Subcutaneous abdominal adipose tissue (tissue), 5 donors: ENCODE data around the gene MCM7.
"Not testable (repeated sequence)": the region's sequence is repeated elsewhere in the genome, so short reads cannot be mapped to it uniquely, and the experiment has no call there.

Source experiments
- H3K27ac ChIP-seq: one replicate; pipeline ENCODE4 v1.7.0; 2013; ENCODE audit warnings: low read depth, mild to moderate bottlenecking, inconsistent platforms, low read length, moderate library complexity
- H3K27me3 ChIP-seq, 5 donors: one replicate each; pipeline ENCODE4 v1.7.0; 2013; ENCODE audit warnings: low read length in 5 of 5, inconsistent platforms in 1 of 5; ENCODE audit not compliant: control insufficient read depth in 5 of 5, insufficient read depth in 4 of 5
- H3K36me3 ChIP-seq, 5 donors: one replicate each; pipeline ENCODE4 v1.7.0; 2013; ENCODE audit warnings: low read length in 5 of 5; ENCODE audit not compliant: control insufficient read depth in 5 of 5, insufficient read depth in 5 of 5
- H3K4me1 ChIP-seq, 5 donors: one replicate each; pipeline ENCODE4 v1.7.0; 2013; ENCODE audit warnings: low read length in 5 of 5, mild to moderate bottlenecking in 3 of 5, moderate library complexity in 1 of 5; ENCODE audit not compliant: control insufficient read depth in 5 of 5, insufficient read depth in 5 of 5
- H3K4me3 ChIP-seq, 5 donors: one replicate each; pipeline ENCODE4 v1.7.0; 2013; ENCODE audit warnings: low read length in 5 of 5, low read depth in 1 of 5
- H3K9ac ChIP-seq, 5 donors: one replicate each; pipeline ENCODE4 v1.7.0; 2013; ENCODE audit warnings: low read length in 5 of 5, mild to moderate bottlenecking in 4 of 5, moderate library complexity in 3 of 5
- H3K9me3 ChIP-seq, 5 donors: one replicate each; pipeline ENCODE4 v1.7.0; 2013; ENCODE audit warnings: low read length in 5 of 5; ENCODE audit not compliant: control insufficient read depth in 5 of 5
- donor health status: healthy.
- donor health status: healthy.
- donor health status: healthy.
- donor health status: healthy.
- donor health status: healthy.

MCM7 gene

GRCh38 chr7:100132126-100132525 is 30.9 kb upstream of the MCM7 start:
- Histone ChIP-seq H3K9ac (no peak overlapping the region), H3K4me3 (no peak overlapping the region), H3K9me3 (no peaks in the 10 kb centered on the region), H3K27me3 (peaks cover 0 to 6% (median 0%) of the 10 kb centered on the region in 5 donors), H3K4me1 (peaks cover 2 to 19% (median 17%) of the 10 kb centered on the region in 5 donors), H3K27ac (no peak overlapping the region), H3K36me3 (no peaks in the 10 kb centered on the region)

GRCh38 chr7:100130608-100131453 is 29.6 kb upstream of the MCM7 start:
- H3K9ac ChIP-seq, result no peak overlapping the region
- H3K27ac ChIP-seq, result no peak overlapping the region
- H3K9me3 ChIP-seq, result no peaks in the 10 kb centered on the region
- peaks cover 0 to 6% (median 0%) of the 10 kb centered on the region in 5 donors for H3K27me3 ChIP-seq
- H3K36me3 ChIP-seq, result no peaks in the 10 kb centered on the region
- no peak overlapping the region for H3K4me3 ChIP-seq
- H3K4me1 ChIP-seq, result peaks cover 2 to 27% (median 24%) of the 10 kb centered on the region in 5 donors

- not testable (repeated sequence) for H3K36me3 ChIP-seq, H3K27ac ChIP-seq, H3K9ac ChIP-seq, H3K4me3 ChIP-seq, H3K9me3 ChIP-seq, H3K27me3 ChIP-seq
- peaks cover 2 to 32% (median 24%) of the 10 kb centered on the region in 5 donors for H3K4me1 ChIP-seq
These were observed 29.0 kb upstream of the MCM7 start for GRCh38 chr7:100130220-100130607.

- Histone ChIP-seq H3K9ac (peak overlapping the region in 1 of 5 donors; percentile 92), H3K4me1 (peaks cover 2 to 41% (median 29%) of the 10 kb centered on the region in 5 donors), H3K36me3 (peaks cover 0 to 5% (median 0%) of the 10 kb centered on the region in 5 donors), H3K4me3 (no peak overlapping the region), H3K9me3 (no peaks in the 10 kb centered on the region), H3K27me3 (peaks cover 0 to 4% (median 0%) of the 10 kb centered on the region in 5 donors), H3K27ac (no peak overlapping the region)
These were observed 27.4 kb upstream of the MCM7 start for GRCh38 chr7:100128637-100128963.

GRCh38 chr7:100127866-100128636 is 26.9 kb upstream of the MCM7 start:
- H3K27me3 ChIP-seq, result peaks cover 0 to 4% (median 0%) of the 10 kb centered on the region in 5 donors
- H3K4me3 ChIP-seq, result peak overlapping the region; percentile 66 to 96 (median 89)
- H3K4me1 ChIP-seq, result peaks cover 2 to 41% (median 29%) of the 10 kb centered on the region in 5 donors
- peak overlapping the region in 4 of 5 donors; percentile 87 to 94 (median 92) for H3K9ac ChIP-seq
- no peaks in the 10 kb centered on the region for H3K9me3 ChIP-seq
- peak overlapping the region; percentile 81 for H3K27ac ChIP-seq
- peaks cover 0 to 5% (median 0%) of the 10 kb centered on the region in 5 donors for H3K36me3 ChIP-seq

- Histone ChIP-seq H3K9ac (peak within 1 kb of the TSS; percentile 30 to 94 (median 91)), H3K36me3 (peaks cover 0 to 5% (median 3%) of the 10 kb centered on the region in 5 donors), H3K27me3 (no peaks in the 10 kb centered on the region), H3K27ac (peak within 1 kb of the TSS; percentile 81), H3K4me1 (peaks cover 2 to 41% (median 29%) of the 10 kb centered on the region in 5 donors), H3K4me3 (peak within 1 kb of the TSS; percentile 81 to 96 (median 92)), H3K9me3 (no peaks in the 10 kb centered on the region)
These were observed 26.0 kb upstream of the MCM7 start, which contains the start of gene MBLAC1 for GRCh38 chr7:100126931-100127865. MBLAC1 (plus strand) TSS chr7:100126967; CDS start chr7:100127396, 429 bp downstream.

GRCh38 chr7:100126239-100126930 is 25.2 kb upstream of the MCM7 start:
- Histone ChIP-seq H3K4me3 (peak overlapping the region; percentile 81 to 96 (median 92)), H3K27me3 (no peaks in the 10 kb centered on the region), H3K9ac (peak overlapping the region; percentile 30 to 94 (median 91)), H3K36me3 (peaks cover 0 to 5% (median 3%) of the 10 kb centered on the region in 5 donors), H3K9me3 (no peaks in the 10 kb centered on the region), H3K27ac (peak overlapping the region; percentile 81), H3K4me1 (peaks cover 2 to 41% (median 29%) of the 10 kb centered on the region in 5 donors)

- Histone ChIP-seq H3K27me3 (no peaks in the 10 kb centered on the region), H3K4me1 (peaks cover 5 to 50% (median 38%) of the 10 kb centered on the region in 5 donors), H3K36me3 (peaks cover 0 to 5% (median 3%) of the 10 kb centered on the region in 5 donors), H3K4me3 (no peak overlapping the region), H3K9me3 (no peaks in the 10 kb centered on the region), H3K9ac (no peak overlapping the region), H3K27ac (no peak overlapping the region)
These were observed 23.4 kb upstream of the MCM7 start for GRCh38 chr7:100124301-100125230.
